Measurements from ENCODE around the gene TOB1.

DNA sequence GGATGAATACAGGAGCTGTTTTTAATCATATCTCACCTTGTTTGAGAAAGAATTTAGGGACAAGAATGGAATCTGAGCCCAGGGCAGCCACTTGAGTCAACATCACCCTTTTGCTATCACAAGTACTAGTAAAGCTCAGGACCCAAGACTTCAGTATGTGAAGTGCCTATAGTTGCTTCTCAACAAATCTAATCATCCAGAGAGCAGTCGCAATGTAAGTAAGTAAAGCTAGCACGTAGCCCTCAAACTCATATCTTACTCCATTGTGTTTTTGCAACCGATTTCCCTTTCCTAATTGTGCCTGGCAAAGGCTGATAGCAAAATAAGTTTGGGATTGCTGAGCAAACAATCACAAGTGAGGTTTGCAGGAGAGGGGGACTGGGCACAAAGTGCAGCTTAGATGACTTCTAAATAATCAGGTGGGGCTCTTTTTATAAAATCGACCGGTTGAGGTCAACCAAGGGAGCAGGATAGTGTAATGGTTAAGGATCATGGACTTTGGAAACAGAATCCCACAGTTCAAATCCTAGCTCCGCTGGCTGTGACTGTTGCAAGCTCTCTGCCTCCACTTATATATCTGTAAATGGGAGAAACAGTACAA is 13.0 kb downstream of the TOB1 start:
- TF ChIP-seq EP300 (IDR thresholded peaks at IDR 0.05; ENCODE audit: borderline replicate concordance) (no peak), TAF1 (IDR thresholded peaks at IDR 0.05; ENCODE audit: low read depth) (no peak), RAD21 (IDR thresholded peaks at IDR 0.05; ENCODE audit: low read depth) (no peak), ZBTB7A (IDR thresholded peaks at IDR 0.05; ENCODE audit: low read depth) (no peak)

Measured in Ishikawa (cell line).